Astrocyte (in vitro differentiated cells and primary cell): Measurements from ENCODE around the gene PNKP.

Source experiments
- CTCF ChIP-seq: IDR thresholded peaks from 2 replicates; pipeline ENCODE4 v1.5.1; 2011; ENCODE audit warnings: low read depth, mild to moderate bottlenecking, inconsistent platforms, low read length, moderate library complexity; ENCODE audit not compliant: insufficient read depth
- EZH2 ChIP-seq: IDR thresholded peaks from 2 replicates; pipeline ENCODE4 v1.6.1; 2012; ENCODE audit warnings: mild to moderate bottlenecking, low read length, inconsistent platforms; ENCODE audit not compliant: insufficient read depth

GRCh38 chr19:49830766-49831165, 36.6 kb downstream of the PNKP start:
- TF ChIP-seq CTCF (no peak), EZH2 (no peak)
